HEK293T (cell line): Measurements from ENCODE around the gene DOCK1.

Experiments used
- ARNT ChIP-seq: fragments of 450-650 bp; IDR thresholded peaks from 2 replicates; pipeline ENCODE4 v1.6.1; 2017; ENCODE audit warnings: mild to moderate bottlenecking
- BHLHE40 ChIP-seq: fragments of 450-650 bp; IDR thresholded peaks from 2 replicates; pipeline ENCODE4 v1.6.1; 2016; ENCODE audit warnings: mild to moderate bottlenecking, moderate library complexity, borderline replicate concordance
- ELF4 ChIP-seq: fragments of 450-650 bp; IDR thresholded peaks from 2 replicates; pipeline ENCODE4 v1.6.1; 2017; ENCODE audit warnings: antibody characterized with exemption
- FOXM1 ChIP-seq: fragments of 450-650 bp; IDR thresholded peaks from 2 replicates; pipeline ENCODE4 v1.6.1; 2017; ENCODE audit warnings: mild to moderate bottlenecking, borderline replicate concordance
- LEF1 ChIP-seq: fragments of 450-650 bp; IDR thresholded peaks from 2 replicates; pipeline ENCODE4 v1.6.1; 2017; ENCODE audit warnings: mild to moderate bottlenecking, borderline replicate concordance
- PKNOX1 ChIP-seq: fragments of 450-650 bp; IDR thresholded peaks from 2 replicates; pipeline ENCODE4 v1.6.1; 2016
- SP1 ChIP-seq: fragments of 450-650 bp; IDR thresholded peaks from 2 replicates; pipeline ENCODE4 v1.6.1; 2017

GRCh38 chr10:127496035-127496434, 590.8 kb downstream of the DOCK1 start:
- TF ChIP-seq ELF4 (no peak), PKNOX1 (no peak), BHLHE40 (no peak), LEF1 (no peak), FOXM1 (no peak), SP1 (no peak), ARNT (no peak)
